Neuronal stem cell (in vitro differentiated cells): Measurements from ENCODE around the gene CMIP.

Experiments used
- DNase-seq: peaks from one replicate; pipeline ENCODE4 v3.0.0-alpha.2; 2013; ENCODE audit warnings: low spot score
- H2AFZ ChIP-seq: one replicate; pipeline ENCODE4 v1.6.1; 2013; ENCODE audit warnings: mild to moderate bottlenecking, low read length, inconsistent platforms
- H2AK5ac ChIP-seq: 2 replicates; pipeline ENCODE4 v1.6.1; 2013; ENCODE audit warnings: low read depth, mild to moderate bottlenecking, inconsistent platforms, low read length, moderate library complexity, mixed read lengths
- H2BK120ac ChIP-seq: 2 replicates; pipeline ENCODE4 v1.6.1; 2013; ENCODE audit warnings: low read depth, mild to moderate bottlenecking, inconsistent platforms, low read length, moderate library complexity, mixed read lengths
- H2BK12ac ChIP-seq: one replicate; pipeline ENCODE4 v1.6.1; 2013; ENCODE audit warnings: low read length, inconsistent platforms
- H2BK15ac ChIP-seq: 2 replicates; pipeline ENCODE4 v1.6.1; 2013; ENCODE audit warnings: mild to moderate bottlenecking, low read length, inconsistent platforms, mixed read lengths
- H2BK5ac ChIP-seq: one replicate; pipeline ENCODE4 v1.6.1; 2013; ENCODE audit warnings: inconsistent platforms, mild to moderate bottlenecking, low read length, moderate library complexity
- H3K14ac ChIP-seq: one replicate; pipeline ENCODE4 v1.6.1; 2013; ENCODE audit warnings: low read length, inconsistent platforms
- H3K18ac ChIP-seq: 2 replicates; pipeline ENCODE4 v1.6.1; 2013; ENCODE audit warnings: low read length, inconsistent platforms
- H3K23ac ChIP-seq: 2 replicates; pipeline ENCODE4 v1.6.1; 2013; ENCODE audit warnings: low read depth, mild to moderate bottlenecking, mixed read lengths, low read length, inconsistent platforms; ENCODE audit not compliant: poor library complexity
- H3K27ac ChIP-seq: replicated peaks from 3 replicates; pipeline ENCODE4 v1.5.1; 2013; ENCODE audit warnings: low read length, inconsistent platforms
- H3K27me3 ChIP-seq, 3 experiments: 2 replicates each; pipeline ENCODE4 v1.6.1; 2013; ENCODE audit warnings: low read length in 3 of 3, mild to moderate bottlenecking in 2 of 3, inconsistent platforms in 1 of 3, low read depth in 1 of 3, mixed read lengths in 1 of 3, moderate library complexity in 1 of 3; ENCODE audit not compliant: control insufficient read depth in 3 of 3, insufficient read depth in 3 of 3
- H3K36me3 ChIP-seq, 2 donors: replicated peaks in 1 of 2; 2 replicates each; pipeline ENCODE4 v1.6.1; 2013; ENCODE audit warnings: low read length in 2 of 2; ENCODE audit not compliant: control insufficient read depth in 2 of 2, insufficient read depth in 2 of 2
- H3K4ac ChIP-seq: 2 replicates; pipeline ENCODE4 v1.6.1; 2013; ENCODE audit warnings: inconsistent platforms, mild to moderate bottlenecking, low read length, moderate library complexity
- H3K4me1 ChIP-seq, 2 donors: 1 replicate in 1 of 2; 2 replicates in 1 of 2; pipeline ENCODE4 v1.6.1; 2013; ENCODE audit warnings: low read length in 2 of 2, low read depth in 1 of 2; ENCODE audit not compliant: control insufficient read depth in 2 of 2, insufficient read depth in 1 of 2
- H3K4me2 ChIP-seq: one replicate; pipeline ENCODE4 v1.6.1; 2013; ENCODE audit warnings: mild to moderate bottlenecking, low read length, inconsistent platforms; ENCODE audit not compliant: insufficient read depth, poor library complexity, severe bottlenecking
- H3K4me3 ChIP-seq, 2 donors: 2 replicates each; pipeline ENCODE4 v1.5.1; 2013; ENCODE audit warnings: low read length in 2 of 2, mild to moderate bottlenecking in 2 of 2, inconsistent platforms in 1 of 2, moderate library complexity in 1 of 2
- H3K79me1 ChIP-seq: one replicate; pipeline ENCODE4 v1.6.1; 2013; ENCODE audit warnings: low read depth, mild to moderate bottlenecking, inconsistent platforms, low read length, moderate library complexity
- H3K9ac ChIP-seq: one replicate; pipeline ENCODE4 v1.6.1; 2013; ENCODE audit warnings: mild to moderate bottlenecking, low read depth, low read length, inconsistent platforms; ENCODE audit not compliant: poor library complexity
- H3K9me3 ChIP-seq, 2 donors: replicated peaks in 1 of 2; 2 replicates each; pipeline versions ENCODE3 to v1.6.1; 2013; ENCODE audit warnings: low read length in 2 of 2, mild to moderate bottlenecking in 2 of 2, inconsistent platforms in 1 of 2, low read depth in 1 of 2, mixed read lengths in 1 of 2, moderate library complexity in 1 of 2; ENCODE audit not compliant: control insufficient read depth in 2 of 2, insufficient read depth in 1 of 2
- H4K8ac ChIP-seq: one replicate; pipeline ENCODE4 v1.6.1; 2013; ENCODE audit warnings: low read depth, mild to moderate bottlenecking, inconsistent platforms, low read length, moderate library complexity
- H4K91ac ChIP-seq: one replicate; pipeline ENCODE4 v1.6.1; 2013; ENCODE audit warnings: low read length, low read depth, mild to moderate bottlenecking, inconsistent platforms; ENCODE audit not compliant: poor library complexity
- WGBS, 2 donors: extraction: QIAGEN DNeasy Blood & Tissue Kit; methylation state at CpG; one replicate each; pipeline ENCODE4 v1.1.7; 2013; ENCODE audit warnings: missing lambda C conversion rate in 2 of 2, mixed read lengths in 1 of 2; ENCODE audit not compliant: insufficient read length in 2 of 2, insufficient replicate concordance in 1 of 2; ENCODE audit errors: extremely low coverage in 2 of 2; 5-methylcytosine and 5-hydroxymethylcytosine counted together

CMIP gene

GRCh38 chr16:81649561-81650184 lies 205.1 kb downstream of the CMIP start:
- Histone ChIP-seq H3K9ac (no peak overlapping the region), H3K27me3 (peaks cover 0 to 1% (median 0%) of the 10 kb centered on the region in 3 experiments), H3K18ac (no peak overlapping the region), H3K4me2 (no peak overlapping the region), H3K4ac (no peak overlapping the region), H3K79me1 (peaks cover under 1% of the 10 kb centered on the region), H2BK5ac (no peak overlapping the region), H2AK5ac (no peak overlapping the region), H2BK120ac (no peak overlapping the region), H3K9me3 (no peaks in the 10 kb centered on the region), H3K4me1 (peaks cover 27 to 29% of the 10 kb centered on the region in 2 donors), H3K27ac (no peak overlapping the region), H2BK12ac (no peak overlapping the region), H3K23ac (no peak overlapping the region), H3K14ac (no peak overlapping the region), H3K4me3 (no peak overlapping the region), H4K91ac (no peak overlapping the region), H3K36me3 (peaks cover 0 to 18% of the 10 kb centered on the region in 2 donors), H4K8ac (no peak overlapping the region), H2BK15ac (no peak overlapping the region), H2AFZ (no peak overlapping the region)
- WGBS, 2 donors = no CpG with 5 or more reads among the region's 14 CpGs
- no peak for DNase-seq

GRCh38 chr16:81650281-81650680 lies 205.7 kb downstream of the CMIP start:
- Histone ChIP-seq H3K4me2 (no peak overlapping the region), H4K91ac (no peak overlapping the region), H3K79me1 (no peaks in the 10 kb centered on the region), H3K27me3 (peaks cover 0 to 1% (median 0%) of the 10 kb centered on the region in 3 experiments), H2AFZ (no peak overlapping the region), H3K27ac (no peak overlapping the region), H2BK120ac (no peak overlapping the region), H3K18ac (no peak overlapping the region), H3K9ac (no peak overlapping the region), H2BK15ac (no peak overlapping the region), H2AK5ac (no peak overlapping the region), H4K8ac (no peak overlapping the region), H3K4me3 (no peak overlapping the region), H2BK5ac (no peak overlapping the region), H3K9me3 (no peaks in the 10 kb centered on the region), H3K36me3 (peaks cover 0 to 21% of the 10 kb centered on the region in 2 donors), H3K4ac (no peak overlapping the region), H3K4me1 (peaks cover 25 to 26% of the 10 kb centered on the region in 2 donors), H2BK12ac (no peak overlapping the region), H3K14ac (no peak overlapping the region), H3K23ac (no peak overlapping the region)
- no CpG with 5 or more reads among the region's 8 CpGs for WGBS, 2 donors
- no peak for DNase-seq

GRCh38 chr16:81650982-81651562 lies 206.5 kb downstream of the CMIP start:
- no peaks in the 10 kb centered on the region for H3K9me3 ChIP-seq
- peaks cover 1% of the 10 kb centered on the region for H3K79me1 ChIP-seq
- no peak overlapping the region for H2BK12ac ChIP-seq
- H3K4me1 ChIP-seq = peaks cover 23 to 25% of the 10 kb centered on the region in 2 donors
- no peak overlapping the region for H4K91ac ChIP-seq
- no peak overlapping the region for H4K8ac ChIP-seq
- H3K18ac ChIP-seq = peak overlapping the region; percentile 50
- peak overlapping the region; percentile 31 for H3K27ac ChIP-seq
- no peak overlapping the region for H3K4me2 ChIP-seq
- peaks cover 0 to 1% (median 0%) of the 10 kb centered on the region in 3 experiments for H3K27me3 ChIP-seq
- no peak overlapping the region for H2BK15ac ChIP-seq
- H2BK120ac ChIP-seq = no peak overlapping the region
- H3K4me3 ChIP-seq = no peak overlapping the region
- no peak overlapping the region for H2BK5ac ChIP-seq
- H3K36me3 ChIP-seq = peaks cover 0 to 21% of the 10 kb centered on the region in 2 donors
- H2AK5ac ChIP-seq = peak overlapping the region; percentile 44
- H3K4ac ChIP-seq = no peak overlapping the region
- H3K23ac ChIP-seq = no peak overlapping the region
- H2AFZ ChIP-seq = no peak overlapping the region
- DNase-seq = peak; percentile 48
- no CpG with 5 or more reads among the region's 16 CpGs for WGBS, 2 donors
- no peak overlapping the region for H3K14ac ChIP-seq
- H3K9ac ChIP-seq = no peak overlapping the region
